GM23338 (cell line): Measurements from ENCODE around the gene GPR63. TPM values are rescaled to one million over a fixed set of nuclear protein-coding genes. Genes with fewer than 3 reads are reported as not detected.

Source experiments
- ATAC-seq: fragments of 200-7000 bp; cut with Tn5 transposase; 3 replicates; pipeline ENCODE4 v1.9.1; 2020
- DNase-seq: peaks from one replicate; pipeline ENCODE4 v3.0.0-alpha.2; 2015; ENCODE audit warnings: low spot score
- H2AFZ ChIP-seq: fragments of 200-600 bp; sonication (generic); 2 replicates; pipeline ENCODE4 v1.8.0; 2016; ENCODE audit warnings: antibody characterized with exemption, mild to moderate bottlenecking, moderate library complexity
- H3F3A ChIP-seq: fragments of 200-600 bp; sonication (generic); replicated peaks from 2 replicates; pipeline ENCODE4 v1.8.0; 2017; ENCODE audit warnings: antibody characterized with exemption, mixed run types, low read depth
- H3K27ac ChIP-seq: fragments of 200-600 bp; sonication (generic); 2 replicates; pipeline ENCODE4 v1.6.1; 2016; ENCODE audit warnings: low read depth
- H3K27me3 ChIP-seq: fragments of 200-600 bp; sonication (generic); 2 replicates; pipeline ENCODE4 v1.8.0; 2016; ENCODE audit warnings: mild to moderate bottlenecking, mixed run types, moderate library complexity; ENCODE audit not compliant: insufficient read depth
- H3K36me3 ChIP-seq: fragments of 200-600 bp; sonication (generic); 2 replicates; pipeline ENCODE4 v1.8.0; 2016; ENCODE audit warnings: mild to moderate bottlenecking; ENCODE audit not compliant: insufficient read depth
- H3K4me1 ChIP-seq: fragments of 200-600 bp; sonication (generic); 2 replicates; pipeline ENCODE4 v1.8.0; 2016; ENCODE audit warnings: mild to moderate bottlenecking, moderate library complexity; ENCODE audit not compliant: insufficient read depth
- H3K4me2 ChIP-seq: fragments of 200-600 bp; sonication (generic); 2 replicates; pipeline ENCODE4 v1.7.1; 2017; ENCODE audit warnings: mixed run types
- H3K4me3 ChIP-seq: fragments of 200-600 bp; sonication (generic); 2 replicates; pipeline ENCODE4 v1.6.1; 2016; ENCODE audit warnings: mixed run types
- H3K79me2 ChIP-seq: fragments of 200-600 bp; sonication (generic); replicated peaks from 2 replicates; pipeline ENCODE4 v1.8.0; 2017; ENCODE audit warnings: mild to moderate bottlenecking; ENCODE audit not compliant: insufficient read depth
- H3K9me2 ChIP-seq: fragments of 200-600 bp; sonication (generic); 2 replicates; pipeline ENCODE4 v1.8.0; 2017; ENCODE audit not compliant: insufficient read depth
- H4K20me1 ChIP-seq: fragments of 200-600 bp; sonication (generic); replicated peaks from 2 replicates; pipeline ENCODE4 v1.8.0; 2017; ENCODE audit warnings: mild to moderate bottlenecking; ENCODE audit not compliant: insufficient read depth
- H3K27ac Mint-ChIP-seq: 2 replicates; pipeline ENCODE4 v1.8.0; 2020; ENCODE audit warnings: inconsistent platforms, mild to moderate bottlenecking, moderate library complexity, mixed read lengths
- H3K27me3 Mint-ChIP-seq: 3 replicates; pipeline ENCODE4 v1.8.0; 2022; ENCODE audit warnings: low read depth, mild to moderate bottlenecking, moderate library complexity, mixed read lengths, inconsistent platforms; ENCODE audit not compliant: insufficient read depth, poor library complexity
- H3K36me3 Mint-ChIP-seq: 3 replicates; pipeline ENCODE4 v1.8.0; 2021; ENCODE audit warnings: low read depth, mild to moderate bottlenecking, inconsistent platforms, moderate library complexity, mixed read lengths
- H3K4me1 Mint-ChIP-seq: 3 replicates; pipeline ENCODE4 v1.8.0; 2020; ENCODE audit warnings: mild to moderate bottlenecking, inconsistent platforms, mixed read lengths
- H3K4me3 Mint-ChIP-seq: 3 replicates; pipeline ENCODE4 v1.8.0; 2021; ENCODE audit warnings: moderate library complexity, mild to moderate bottlenecking, inconsistent platforms, mixed read lengths
- H3K9me3 Mint-ChIP-seq: 3 replicates; pipeline ENCODE4 v1.8.0; 2020; ENCODE audit warnings: moderate library complexity, mild to moderate bottlenecking, inconsistent platforms, mixed read lengths
- CREB1 ChIP-seq: fragments of 250-450 bp; sonication (Bioruptor Pico); IDR thresholded peaks from 2 replicates; pipeline ENCODE4 v1.5.0; 2020; ENCODE audit warnings: low read depth, mild to moderate bottlenecking, moderate library complexity
- EZH2 ChIP-seq: fragments of 200-600 bp; sonication (generic); IDR thresholded peaks from one replicate; pipeline ENCODE4 v1.8.0; 2017; ENCODE audit warnings: antibody characterized with exemption, mild to moderate bottlenecking, low read depth; ENCODE audit not compliant: unreplicated experiment
- EZH2phosphoT487 ChIP-seq: fragments of 200-600 bp; sonication (generic); IDR thresholded peaks from one replicate; pipeline ENCODE4 v1.8.1; 2018; ENCODE audit warnings: antibody characterized with exemption; ENCODE audit not compliant: unreplicated experiment
- JUNB ChIP-seq: IDR thresholded peaks from one replicate; pipeline ENCODE4 v1.6.1; 2016; ENCODE audit warnings: antibody characterized with exemption; ENCODE audit not compliant: unreplicated experiment
- NANOG ChIP-seq: IDR thresholded peaks from 2 replicates; pipeline ENCODE4 v1.6.1; 2016; ENCODE audit warnings: antibody characterized with exemption, borderline replicate concordance
- POLR2AphosphoS5 ChIP-seq: IDR thresholded peaks from 2 replicates; pipeline ENCODE4 v1.6.1; 2016; ENCODE audit warnings: antibody characterized with exemption, low read depth
- STAT1 ChIP-seq: IDR thresholded peaks from one replicate; pipeline ENCODE4 v1.6.1; 2016; ENCODE audit warnings: antibody characterized with exemption; ENCODE audit not compliant: unreplicated experiment
- ZNF114 ChIP-seq: fragments of 250-450 bp; sonication (Bioruptor Pico); IDR thresholded peaks from 2 replicates; pipeline ENCODE4 v1.5.0; 2020; ENCODE audit warnings: mild to moderate bottlenecking, moderate library complexity
- ZNF331 ChIP-seq: fragments of 250-450 bp; sonication (Bioruptor Pico); IDR thresholded peaks from 2 replicates; pipeline ENCODE4 v1.5.0; 2020; ENCODE audit warnings: low read depth, mild to moderate bottlenecking, moderate library complexity
- polyA plus RNA-seq: library from polyadenylated mRNA; unstranded; fragments of >200 nt; fragmentation: Nextera tagmentation; extraction: Ambion mirVana; gene quantifications from 2 replicates; pipeline ENCODE4 v1.2.1, GENCODE V29; 2016
- total RNA-seq: library from RNA; depleted of rRNA; stranded (reverse); fragments of >200 nt; shearing (Covaris generic); gene quantifications from 2 replicates; pipeline ENCODE4 v1.2.3, GENCODE V29; 2014
- TF ChIP-seq, protein P1 (sequence below), 2 experiments: fragments of 200-600 bp in 1 of 2; sonication (generic) in 1 of 2; conservative IDR thresholded peaks; 2 replicates each; pipeline versions ENCODE4 v1.5.1 to v1.6.1; 2016 to 2017; ENCODE audit warnings: antibody characterized with exemption in 2 of 2, low read depth in 2 of 2, mild to moderate bottlenecking in 2 of 2, moderate library complexity in 1 of 2
- TF ChIP-seq, protein P2 (sequence below): IDR thresholded peaks from 2 replicates; pipeline ENCODE4 v1.6.1; 2016; ENCODE audit warnings: antibody characterized with exemption
- TF ChIP-seq, protein P3 (sequence below): IDR thresholded peaks from one replicate; pipeline ENCODE4 v1.6.1; 2018; ENCODE audit warnings: antibody characterized with exemption; ENCODE audit not compliant: unreplicated experiment

The GPR63 gene
- total and polyA plus RNA-seq, 2 experiments from 2014 or later: 5.4 to 19.3 TPM

DNA sequence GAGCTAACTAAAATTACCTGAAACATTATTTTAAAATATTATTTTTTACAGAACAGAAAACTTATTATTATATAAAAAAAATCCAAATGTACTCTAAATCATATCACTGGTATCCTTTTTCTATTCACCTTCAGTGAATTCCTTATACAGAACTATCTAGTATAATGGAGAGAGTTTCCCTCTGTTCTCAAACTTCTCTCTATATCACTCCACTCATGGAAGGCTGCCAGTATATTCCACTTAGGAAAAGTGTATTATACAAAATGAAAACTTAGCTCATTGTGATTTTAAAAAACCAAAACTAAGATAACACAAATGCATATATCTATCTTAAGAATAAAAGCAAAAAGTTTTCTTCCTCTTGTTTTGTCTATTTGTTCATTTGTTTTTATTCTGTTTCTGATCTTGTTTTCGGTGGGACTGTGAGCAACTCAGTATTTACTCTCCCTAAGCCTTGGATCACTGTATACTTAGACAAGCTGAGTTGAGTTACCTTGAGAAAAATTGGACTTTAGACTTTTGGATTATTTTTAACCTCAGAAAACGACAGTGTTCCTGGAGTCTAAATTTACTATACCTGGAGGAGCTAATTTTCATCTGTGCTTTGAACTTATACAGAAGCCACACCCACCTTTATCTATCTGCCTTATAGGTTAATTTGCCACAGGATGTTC is 61.4 kb downstream of the GPR63 start:
- no peak overlapping the region for H3K4me2 ChIP-seq
- no peaks in the 10 kb centered on the region for H4K20me1 ChIP-seq
- TF ChIP-seq STAT1 (no peak), ZNF331 (CRISPR knock-in tag) (no peak)
- no peak overlapping the region for H3K4me3 Mint-ChIP-seq
- no peak overlapping the region for H2AFZ ChIP-seq
- no peaks in the 10 kb centered on the region for H3K9me2 ChIP-seq
- no peaks in the 10 kb centered on the region; the same call in 2 of the 3 replicates for H3K9me3 Mint-ChIP-seq
- no peaks in the 10 kb centered on the region for H3K36me3 ChIP-seq
- peaks cover 9% of the 10 kb centered on the region for H3K4me1 Mint-ChIP-seq
- H3K27me3 ChIP-seq: no peaks in the 10 kb centered on the region
- no peaks in the 10 kb centered on the region for H3K36me3 Mint-ChIP-seq
- H3F3A ChIP-seq: no peaks in the 10 kb centered on the region
- H3K79me2 ChIP-seq: no peaks in the 10 kb centered on the region
- H3K4me3 ChIP-seq: no peak overlapping the region
- no peak overlapping the region for H3K27ac Mint-ChIP-seq
- ATAC-seq (no peak), DNase-seq (no peak)
- no peak overlapping the region for H3K27ac ChIP-seq
- peaks cover 7% of the 10 kb centered on the region for H3K4me1 ChIP-seq
- H3K27me3 Mint-ChIP-seq: no peaks in the 10 kb centered on the region

DNA sequence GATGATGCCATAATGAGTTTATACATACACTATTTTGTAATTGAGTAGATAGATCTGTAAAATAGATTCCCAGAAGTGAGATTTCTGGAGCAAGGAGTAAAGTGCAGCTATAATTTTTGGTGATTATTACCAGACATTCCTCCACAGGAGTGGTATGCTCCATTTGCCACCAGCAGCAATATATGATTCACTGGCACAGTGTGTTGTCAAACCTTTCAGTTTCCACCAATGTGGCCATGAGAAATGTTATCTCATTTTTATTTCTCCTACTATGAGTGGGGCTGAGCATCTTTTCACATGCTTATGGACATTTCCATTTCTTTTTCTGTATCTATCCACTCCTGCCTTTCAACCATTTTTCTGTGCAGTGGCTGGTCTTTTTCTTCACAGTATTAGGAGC is 70.5 kb downstream of the GPR63 start:
- DNase-seq (no peak), ATAC-seq (no peak)
- peaks cover 4% of the 10 kb centered on the region; the same call in 1 of the 3 replicates for H3K9me3 Mint-ChIP-seq
- H3K9me2 ChIP-seq: no peaks in the 10 kb centered on the region
- TF ChIP-seq CREB1 (CRISPR knock-in tag) (no peak), POLR2AphosphoS5 (no peak), EZH2 (no peak), ZNF331 (CRISPR knock-in tag) (no peak), NANOG (no peak), STAT1 (no peak), ZNF114 (CRISPR knock-in tag) (no peak), EZH2phosphoT487 (no peak), JUNB (no peak)
- TF ChIP-seq, protein P1, sequence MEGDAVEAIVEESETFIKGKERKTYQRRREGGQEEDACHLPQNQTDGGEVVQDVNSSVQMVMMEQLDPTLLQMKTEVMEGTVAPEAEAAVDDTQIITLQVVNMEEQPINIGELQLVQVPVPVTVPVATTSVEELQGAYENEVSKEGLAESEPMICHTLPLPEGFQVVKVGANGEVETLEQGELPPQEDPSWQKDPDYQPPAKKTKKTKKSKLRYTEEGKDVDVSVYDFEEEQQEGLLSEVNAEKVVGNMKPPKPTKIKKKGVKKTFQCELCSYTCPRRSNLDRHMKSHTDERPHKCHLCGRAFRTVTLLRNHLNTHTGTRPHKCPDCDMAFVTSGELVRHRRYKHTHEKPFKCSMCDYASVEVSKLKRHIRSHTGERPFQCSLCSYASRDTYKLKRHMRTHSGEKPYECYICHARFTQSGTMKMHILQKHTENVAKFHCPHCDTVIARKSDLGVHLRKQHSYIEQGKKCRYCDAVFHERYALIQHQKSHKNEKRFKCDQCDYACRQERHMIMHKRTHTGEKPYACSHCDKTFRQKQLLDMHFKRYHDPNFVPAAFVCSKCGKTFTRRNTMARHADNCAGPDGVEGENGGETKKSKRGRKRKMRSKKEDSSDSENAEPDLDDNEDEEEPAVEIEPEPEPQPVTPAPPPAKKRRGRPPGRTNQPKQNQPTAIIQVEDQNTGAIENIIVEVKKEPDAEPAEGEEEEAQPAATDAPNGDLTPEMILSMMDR (conservative IDR thresholded peaks at IDR 0.05; ENCODE audit: low read depth in 2 of 2): no peak
- TF ChIP-seq, protein P2, sequence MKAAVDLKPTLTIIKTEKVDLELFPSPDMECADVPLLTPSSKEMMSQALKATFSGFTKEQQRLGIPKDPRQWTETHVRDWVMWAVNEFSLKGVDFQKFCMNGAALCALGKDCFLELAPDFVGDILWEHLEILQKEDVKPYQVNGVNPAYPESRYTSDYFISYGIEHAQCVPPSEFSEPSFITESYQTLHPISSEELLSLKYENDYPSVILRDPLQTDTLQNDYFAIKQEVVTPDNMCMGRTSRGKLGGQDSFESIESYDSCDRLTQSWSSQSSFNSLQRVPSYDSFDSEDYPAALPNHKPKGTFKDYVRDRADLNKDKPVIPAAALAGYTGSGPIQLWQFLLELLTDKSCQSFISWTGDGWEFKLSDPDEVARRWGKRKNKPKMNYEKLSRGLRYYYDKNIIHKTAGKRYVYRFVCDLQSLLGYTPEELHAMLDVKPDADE: no peak
- TF ChIP-seq, protein P3, sequence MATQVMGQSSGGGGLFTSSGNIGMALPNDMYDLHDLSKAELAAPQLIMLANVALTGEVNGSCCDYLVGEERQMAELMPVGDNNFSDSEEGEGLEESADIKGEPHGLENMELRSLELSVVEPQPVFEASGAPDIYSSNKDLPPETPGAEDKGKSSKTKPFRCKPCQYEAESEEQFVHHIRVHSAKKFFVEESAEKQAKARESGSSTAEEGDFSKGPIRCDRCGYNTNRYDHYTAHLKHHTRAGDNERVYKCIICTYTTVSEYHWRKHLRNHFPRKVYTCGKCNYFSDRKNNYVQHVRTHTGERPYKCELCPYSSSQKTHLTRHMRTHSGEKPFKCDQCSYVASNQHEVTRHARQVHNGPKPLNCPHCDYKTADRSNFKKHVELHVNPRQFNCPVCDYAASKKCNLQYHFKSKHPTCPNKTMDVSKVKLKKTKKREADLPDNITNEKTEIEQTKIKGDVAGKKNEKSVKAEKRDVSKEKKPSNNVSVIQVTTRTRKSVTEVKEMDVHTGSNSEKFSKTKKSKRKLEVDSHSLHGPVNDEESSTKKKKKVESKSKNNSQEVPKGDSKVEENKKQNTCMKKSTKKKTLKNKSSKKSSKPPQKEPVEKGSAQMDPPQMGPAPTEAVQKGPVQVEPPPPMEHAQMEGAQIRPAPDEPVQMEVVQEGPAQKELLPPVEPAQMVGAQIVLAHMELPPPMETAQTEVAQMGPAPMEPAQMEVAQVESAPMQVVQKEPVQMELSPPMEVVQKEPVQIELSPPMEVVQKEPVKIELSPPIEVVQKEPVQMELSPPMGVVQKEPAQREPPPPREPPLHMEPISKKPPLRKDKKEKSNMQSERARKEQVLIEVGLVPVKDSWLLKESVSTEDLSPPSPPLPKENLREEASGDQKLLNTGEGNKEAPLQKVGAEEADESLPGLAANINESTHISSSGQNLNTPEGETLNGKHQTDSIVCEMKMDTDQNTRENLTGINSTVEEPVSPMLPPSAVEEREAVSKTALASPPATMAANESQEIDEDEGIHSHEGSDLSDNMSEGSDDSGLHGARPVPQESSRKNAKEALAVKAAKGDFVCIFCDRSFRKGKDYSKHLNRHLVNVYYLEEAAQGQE: no peak
- H3K4me1 ChIP-seq: peaks cover under 1% of the 10 kb centered on the region; the same call in 1 of the 2 replicates
- no peak overlapping the region for H3K4me3 ChIP-seq
- peaks cover 3% of the 10 kb centered on the region; the same call in 1 of the 3 replicates for H3K4me1 Mint-ChIP-seq
- no peaks in the 10 kb centered on the region for H3K27me3 Mint-ChIP-seq
- peaks cover 4% of the 10 kb centered on the region; the same call in 2 of the 3 replicates for H3K36me3 Mint-ChIP-seq
- no peaks in the 10 kb centered on the region for H3K27me3 ChIP-seq
- no peaks in the 10 kb centered on the region for H3K79me2 ChIP-seq
- H4K20me1 ChIP-seq: no peaks in the 10 kb centered on the region
- no peak overlapping the region for H3K4me2 ChIP-seq
- no peak overlapping the region for H3K27ac ChIP-seq
- H3F3A ChIP-seq: no peaks in the 10 kb centered on the region
- H3K36me3 ChIP-seq: no peaks in the 10 kb centered on the region
- no peak overlapping the region for H3K27ac Mint-ChIP-seq
- no peak overlapping the region for H2AFZ ChIP-seq
- no peak overlapping the region for H3K4me3 Mint-ChIP-seq
